Muscle of leg (tissue), 11 donors: ENCODE measurements around the gene SRL. TPM values are rescaled to one million over a fixed set of nuclear protein-coding genes. Genes with fewer than 3 reads are reported as not detected.
A peak's percentile ranks its signal among the peaks of the same experiment; 100 is the strongest.

Source experiments
- DNase-seq: peaks from one replicate; pipeline ENCODE4 v3.0.0; 2013
- H3K27ac ChIP-seq: one replicate; pipeline ENCODE4 v1.5.1; 2013; ENCODE audit warnings: mild to moderate bottlenecking, low read length, control low read depth
- H3K27me3 ChIP-seq: one replicate; pipeline ENCODE4 v1.6.1; 2013; ENCODE audit warnings: low read length; ENCODE audit not compliant: control insufficient read depth, insufficient read depth
- H3K36me3 ChIP-seq: one replicate; pipeline ENCODE4 v1.6.1; 2013; ENCODE audit warnings: low read length; ENCODE audit not compliant: control insufficient read depth, insufficient read depth
- H3K4me1 ChIP-seq: one replicate; pipeline ENCODE4 v1.6.1; 2013; ENCODE audit warnings: low read length; ENCODE audit not compliant: control insufficient read depth, insufficient read depth
- H3K4me3 ChIP-seq: one replicate; pipeline ENCODE4 v1.5.1; 2013; ENCODE audit warnings: low read length, control low read depth
- H3K9me3 ChIP-seq: replicated peaks from 2 replicates; pipeline ENCODE4 v1.6.1; 2013; ENCODE audit warnings: low read depth, low read length; ENCODE audit not compliant: control insufficient read depth
- WGBS: methylation state at CpG from one replicate; pipeline ENCODE4 v1.1.5; 2013; ENCODE audit warnings: missing lambda C conversion rate; ENCODE audit not compliant: insufficient coverage; 5-methylcytosine and 5-hydroxymethylcytosine counted together
- polyA plus RNA-seq, 8 donors: library from polyadenylated mRNA; unstranded; fragments of 120-200 nt; gene quantifications; one replicate each; pipeline versions ENCODE4 v1.2.1 to v1.2.3, GENCODE V29; 2013; ENCODE audit warnings: inconsistent platforms in 1 of 8, low replicate concordance in 1 of 8; ENCODE audit not compliant: insufficient read length in 8 of 8, insufficient read depth in 1 of 8
- total RNA-seq: library from RNA; stranded (reverse); fragments of 120-200 nt; gene quantifications from one replicate; pipeline ENCODE4 v1.2.4, GENCODE V29; 2013

Gene SRL
- total and polyA plus RNA-seq, 9 donors = 365 to 639 (median 481) TPM

DNA sequence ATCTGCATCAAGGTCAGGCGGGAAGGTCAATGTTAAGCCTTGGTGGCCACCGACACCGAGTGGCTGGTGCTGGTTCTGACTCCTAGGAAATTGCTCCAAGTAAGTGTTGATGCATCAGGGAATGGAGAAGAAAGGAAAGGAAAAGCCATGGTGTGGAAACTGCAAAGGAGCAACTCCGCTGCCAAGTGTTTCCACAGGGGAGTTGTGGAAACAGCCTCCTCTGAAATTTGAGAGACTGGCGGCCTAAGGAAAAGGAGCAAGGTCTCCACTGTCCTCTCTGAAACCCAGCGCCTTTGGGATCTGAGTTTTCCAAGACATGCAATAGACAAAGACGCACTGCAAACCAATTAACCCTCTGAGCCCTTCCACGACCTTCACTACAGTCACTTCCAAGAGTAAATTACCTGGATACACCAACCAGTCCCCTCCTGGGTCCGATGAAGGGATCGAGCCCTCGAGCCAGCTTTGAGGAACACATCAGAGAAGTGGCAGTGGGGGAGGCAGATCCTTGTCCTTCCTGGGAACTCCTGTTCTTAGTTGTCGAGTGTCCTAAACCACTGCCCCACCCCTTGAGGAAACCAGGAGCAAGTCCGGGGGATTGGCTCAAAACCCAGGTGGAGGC, 51.1 kb downstream of the SRL start:
- Histone ChIP-seq H3K27me3 (no peaks in the 10 kb centered on the region), H3K36me3 (peaks cover 65% of the 10 kb centered on the region), H3K4me1 (peaks cover 20% of the 10 kb centered on the region), H3K4me3 (no peak overlapping the region), H3K27ac (no peak overlapping the region), H3K9me3 (no peaks in the 10 kb centered on the region)
- DNase-seq = peak; percentile 79
- 30% methylated on average over 8 of the region's 13 CpGs for WGBS

DNA sequence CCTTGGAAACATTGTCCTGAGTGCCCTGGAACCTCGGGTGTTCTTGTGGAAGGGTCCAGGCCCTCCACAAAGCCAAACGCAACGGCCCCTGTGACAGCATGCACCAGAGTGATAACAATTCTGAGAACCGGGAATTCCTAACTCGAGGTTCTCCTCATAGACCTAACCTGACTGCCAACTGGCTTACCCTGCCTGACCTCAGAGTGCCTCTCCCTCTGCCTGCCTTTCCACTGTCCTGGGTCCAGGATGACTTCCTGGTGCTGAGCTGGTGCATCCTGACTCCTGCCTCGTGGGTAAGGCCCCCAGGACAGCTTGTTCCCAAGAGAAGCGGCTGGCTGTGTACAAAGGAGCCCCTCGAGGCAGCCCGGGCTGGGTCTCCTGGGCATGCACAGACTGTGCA, 51.8 kb downstream of the SRL start:
- no peak for DNase-seq
- Histone ChIP-seq H3K36me3 (peaks cover 60% of the 10 kb centered on the region), H3K27ac (no peak overlapping the region), H3K27me3 (no peaks in the 10 kb centered on the region), H3K4me3 (no peak overlapping the region), H3K4me1 (peaks cover 20% of the 10 kb centered on the region), H3K9me3 (no peaks in the 10 kb centered on the region)
- WGBS = 72% methylated on average over 9 of the region's 9 CpGs

DNA sequence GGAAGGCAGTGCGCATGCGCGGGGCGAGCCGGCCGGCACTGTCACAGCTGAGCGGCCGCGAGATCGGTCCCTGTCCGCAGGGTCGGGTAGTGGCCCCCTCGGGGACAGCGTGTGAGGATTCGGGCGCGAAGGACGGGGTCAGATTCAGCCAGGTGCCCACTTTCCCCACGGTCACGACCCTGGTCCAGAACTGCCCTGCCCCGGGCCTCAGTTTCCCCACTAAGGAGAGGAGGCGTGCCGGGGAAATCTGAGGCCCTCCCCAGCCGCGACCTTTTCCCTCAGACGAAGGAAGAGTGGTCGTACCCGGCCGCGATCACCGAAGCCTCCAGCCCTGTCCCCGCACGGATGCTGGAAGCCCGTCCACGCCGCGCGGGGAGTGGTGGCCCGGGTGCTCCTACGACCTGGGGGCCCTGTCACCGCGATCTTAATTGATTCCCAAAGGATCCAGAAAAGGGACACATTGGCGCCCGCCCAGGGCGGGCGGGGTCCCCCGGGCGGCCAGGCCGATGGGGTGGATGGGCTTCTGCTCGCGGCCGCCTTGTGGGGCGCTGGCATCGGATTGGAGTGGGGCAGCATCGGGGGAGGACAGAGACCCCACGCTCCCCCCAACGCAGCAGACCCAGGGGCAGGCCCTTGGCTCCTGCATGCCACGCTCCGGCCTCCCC, 57.7 kb downstream of the SRL start:
- Histone ChIP-seq H3K4me3 (peak overlapping the region; percentile 64), H3K27me3 (no peaks in the 10 kb centered on the region), H3K9me3 (no peaks in the 10 kb centered on the region), H3K27ac (peak overlapping the region; percentile 71), H3K4me1 (peaks cover 13% of the 10 kb centered on the region), H3K36me3 (peaks cover 12% of the 10 kb centered on the region)
- no peak for DNase-seq
- 7% methylated on average over 55 of the region's 59 CpGs for WGBS

DNA sequence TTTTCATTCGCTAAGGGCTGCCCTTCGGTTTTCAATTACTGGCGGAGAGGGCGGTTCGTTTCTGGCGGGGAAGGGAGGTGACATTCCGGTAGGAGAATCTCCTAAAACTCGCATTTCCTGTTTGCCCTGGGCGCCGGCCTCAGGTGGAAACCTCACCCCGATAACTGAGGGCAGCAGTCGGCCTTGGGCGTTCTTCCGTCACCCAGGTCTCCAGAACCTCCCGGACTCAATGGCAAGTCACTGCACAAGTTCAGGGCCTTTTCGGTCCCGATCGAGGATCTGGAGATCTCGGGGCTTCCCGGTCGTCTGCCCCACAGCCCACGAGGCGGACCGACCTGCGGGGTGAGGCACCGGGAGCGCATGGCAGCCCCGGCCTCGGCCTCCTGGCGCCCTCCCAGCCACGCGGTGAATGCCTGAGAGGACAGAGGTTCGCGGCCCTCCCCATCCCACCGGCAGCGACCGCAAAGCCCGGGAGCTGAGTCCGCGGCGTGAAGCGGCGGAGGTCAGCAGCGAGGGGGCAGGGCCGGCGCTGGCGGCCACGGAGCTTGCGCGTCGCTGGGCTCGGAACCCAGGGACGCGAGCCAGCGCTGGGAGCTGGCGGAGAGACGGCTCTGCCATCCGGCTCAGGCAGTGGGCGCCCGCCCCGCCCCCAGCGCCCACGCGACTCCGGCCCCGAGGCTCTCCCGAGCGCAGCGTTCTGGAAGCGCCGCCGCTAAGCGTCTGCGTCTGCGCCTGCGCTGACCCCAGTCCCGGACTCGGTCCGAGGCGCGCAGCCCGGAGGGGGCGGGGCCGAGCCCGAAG, 58.4 kb downstream of the SRL start:
- peaks cover 13% of the 10 kb centered on the region for H3K4me1 ChIP-seq
- H3K4me3 ChIP-seq = peak overlapping the region; percentile 71
- peaks cover 13% of the 10 kb centered on the region for H3K36me3 ChIP-seq
- under 1% methylated on average over 81 of the region's 85 CpGs for WGBS
- DNase-seq = peak; percentile 97
- no peaks in the 10 kb centered on the region for H3K9me3 ChIP-seq
- peak overlapping the region; percentile 90 for H3K27ac ChIP-seq
- H3K27me3 ChIP-seq = no peaks in the 10 kb centered on the region

- peaks cover 13% of the 10 kb centered on the region for H3K36me3 ChIP-seq
- no peak for DNase-seq
- WGBS = 87% methylated on average over 23 of the region's 23 CpGs
- H3K27ac ChIP-seq = peak overlapping the region; percentile 90
- peak overlapping the region; percentile 71 for H3K4me3 ChIP-seq
- H3K9me3 ChIP-seq = no peaks in the 10 kb centered on the region
- peaks cover 13% of the 10 kb centered on the region for H3K4me1 ChIP-seq
- H3K27me3 ChIP-seq = no peaks in the 10 kb centered on the region
Measured at GRCh38 chr16:4182581-4183236, 59.2 kb downstream of the SRL start.

DNA sequence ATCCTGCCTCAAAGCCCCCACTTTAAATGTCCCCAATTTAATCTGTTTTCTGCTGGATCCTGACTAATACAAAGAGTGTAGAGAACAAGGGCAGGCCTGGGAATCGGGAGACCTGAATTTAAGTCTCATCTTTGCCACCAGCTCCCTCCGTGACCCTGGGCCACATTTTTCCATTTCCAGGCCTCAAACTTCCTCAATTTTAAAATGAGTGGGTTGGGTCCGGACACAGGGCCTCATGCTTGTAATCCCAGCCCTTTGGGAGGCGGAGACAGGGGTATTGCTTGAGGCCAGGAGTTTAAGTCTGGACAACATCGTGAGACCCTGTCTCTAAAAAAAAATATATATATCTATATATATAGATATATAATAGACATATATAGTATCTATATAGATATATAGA, 61.4 kb downstream of the SRL start:
- 40% methylated on average over 1 of the region's 5 CpGs for WGBS
- no peak overlapping the region for H3K27ac ChIP-seq
- peaks cover 13% of the 10 kb centered on the region for H3K4me1 ChIP-seq
- no peaks in the 10 kb centered on the region for H3K9me3 ChIP-seq
- H3K36me3 ChIP-seq = peaks cover 4% of the 10 kb centered on the region
- H3K4me3 ChIP-seq = no peak overlapping the region
- H3K27me3 ChIP-seq = peaks cover 2% of the 10 kb centered on the region
- DNase-seq = no peak

DNA sequence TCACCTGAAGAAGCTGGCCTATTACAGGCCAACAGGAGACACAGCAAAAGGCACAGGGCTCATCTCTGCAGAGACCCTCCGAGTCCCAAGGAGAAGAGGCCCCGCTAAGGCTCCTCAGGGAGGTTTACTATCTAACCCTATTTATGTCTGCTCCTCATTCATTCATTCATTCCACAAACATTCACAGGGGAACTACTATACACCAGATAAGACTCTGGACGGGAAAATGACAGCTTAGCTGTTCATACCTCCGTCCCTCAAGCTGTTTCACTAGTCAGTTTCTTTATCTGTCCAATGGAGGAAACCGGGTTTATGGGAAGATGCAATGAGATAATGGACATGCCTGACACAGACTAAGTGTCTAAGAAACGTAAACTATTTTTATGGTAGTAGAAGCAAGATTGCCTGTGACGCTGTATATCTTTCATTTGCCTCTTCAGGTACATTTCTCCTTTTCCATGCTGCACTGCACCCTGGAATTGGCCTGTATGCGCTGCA, 62.1 kb downstream of the SRL start:
- WGBS = 100% methylated on average over 1 of the region's 8 CpGs
- peaks cover 2% of the 10 kb centered on the region for H3K27me3 ChIP-seq
- H3K36me3 ChIP-seq = peaks cover 4% of the 10 kb centered on the region
- DNase-seq = no peak
- H3K9me3 ChIP-seq = no peaks in the 10 kb centered on the region
- H3K27ac ChIP-seq = no peak overlapping the region
- H3K4me3 ChIP-seq = no peak overlapping the region
- peaks cover 13% of the 10 kb centered on the region for H3K4me1 ChIP-seq

- Histone ChIP-seq H3K4me1 (peaks cover 8% of the 10 kb centered on the region), H3K36me3 (peaks cover 4% of the 10 kb centered on the region), H3K27ac (no peak overlapping the region), H3K9me3 (no peaks in the 10 kb centered on the region), H3K4me3 (no peak overlapping the region), H3K27me3 (peaks cover 2% of the 10 kb centered on the region)
- no peak for DNase-seq
- WGBS = 64% methylated on average over 5 of the region's 5 CpGs
Measured at GRCh38 chr16:4179020-4179419, 62.9 kb downstream of the SRL start.

DNA sequence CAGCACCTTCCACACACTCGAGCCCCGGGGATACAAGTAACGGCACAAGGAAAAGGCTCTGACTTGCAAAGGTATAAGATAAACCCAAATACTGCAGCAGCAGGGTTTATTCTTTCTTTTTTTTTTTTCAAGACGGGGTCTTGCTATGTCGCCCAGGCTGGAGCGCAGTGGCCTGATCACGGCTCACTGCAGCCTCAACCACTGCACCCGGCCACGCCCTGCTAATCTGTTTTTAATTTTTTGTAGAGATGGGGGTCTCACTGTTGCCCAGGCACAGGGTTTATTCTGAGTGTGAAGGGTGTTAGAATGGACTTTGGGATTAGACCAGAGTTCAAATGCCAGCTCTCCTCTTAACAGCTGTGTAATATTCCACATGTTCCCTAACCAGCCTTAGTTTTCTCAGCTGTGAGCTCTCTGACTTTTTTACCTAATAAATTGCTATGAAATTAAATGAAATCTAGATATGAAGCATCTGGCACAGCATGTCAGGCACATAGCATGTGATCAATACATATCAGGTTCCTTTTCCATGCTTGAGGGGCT, 63.3 kb downstream of the SRL start:
- H3K4me1 ChIP-seq = peaks cover 7% of the 10 kb centered on the region
- DNase-seq = no peak
- H3K4me3 ChIP-seq = no peak overlapping the region
- H3K36me3 ChIP-seq = peaks cover 4% of the 10 kb centered on the region
- H3K27ac ChIP-seq = no peak overlapping the region
- no peaks in the 10 kb centered on the region for H3K9me3 ChIP-seq
- H3K27me3 ChIP-seq = peaks cover 2% of the 10 kb centered on the region
- 94% methylated on average over 3 of the region's 9 CpGs for WGBS
